Germinal center (tissue), 1 donor: Measurements from ENCODE around the gene TSKU.
"Not testable (repeated sequence)": the region's sequence is repeated elsewhere in the genome, so short reads cannot be mapped to it uniquely, and the experiment has no call there.

Experiments
- DNase-seq: peaks from one replicate; pipeline ENCODE4 v3.0.0; 2012; ENCODE audit warnings: mixed read lengths, low spot score

The TSKU gene

GRCh38 chr11:76801736-76802135 is 18.6 kb downstream of the TSKU start:
- no peak for DNase-seq

- no peak for DNase-seq
Measured at GRCh38 chr11:76802151-76802550, 19.0 kb downstream of the TSKU start.

- DNase-seq: no peak
Measured at GRCh38 chr11:76802621-76803020, 19.5 kb downstream of the TSKU start.

GRCh38 chr11:76803023-76803422 is 19.9 kb downstream of the TSKU start:
- no peak for DNase-seq

- DNase-seq: no peak
Measured at GRCh38 chr11:76803811-76804600, 20.9 kb downstream of the TSKU start.

- DNase-seq: no peak
Measured at GRCh38 chr11:76805206-76805913, 22.2 kb downstream of the TSKU start.

DNA sequence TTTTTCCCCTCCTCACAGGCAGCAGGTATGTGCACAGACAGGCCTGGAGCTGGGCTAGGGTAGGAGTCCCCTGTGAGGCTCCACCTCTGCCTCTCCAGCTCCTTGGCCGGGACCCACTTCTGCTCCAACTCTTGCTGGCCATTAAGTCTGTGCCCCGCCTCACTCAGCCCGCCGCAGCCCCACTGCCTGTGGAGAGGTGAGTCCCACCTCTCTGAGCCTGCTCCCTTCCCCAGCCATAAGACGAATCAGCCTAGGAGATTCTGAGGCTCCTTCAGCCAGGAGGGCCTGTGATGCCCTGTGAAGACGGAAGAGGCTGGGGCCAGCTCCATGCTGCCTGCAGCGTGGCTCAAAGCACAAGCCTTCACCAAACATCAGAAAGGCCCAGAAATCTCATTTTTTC is 23.0 kb downstream of the TSKU start:
- DNase-seq: no peak

GRCh38 chr11:76806608-76807205 is 23.6 kb downstream of the TSKU start:
- DNase-seq: no peak

DNA sequence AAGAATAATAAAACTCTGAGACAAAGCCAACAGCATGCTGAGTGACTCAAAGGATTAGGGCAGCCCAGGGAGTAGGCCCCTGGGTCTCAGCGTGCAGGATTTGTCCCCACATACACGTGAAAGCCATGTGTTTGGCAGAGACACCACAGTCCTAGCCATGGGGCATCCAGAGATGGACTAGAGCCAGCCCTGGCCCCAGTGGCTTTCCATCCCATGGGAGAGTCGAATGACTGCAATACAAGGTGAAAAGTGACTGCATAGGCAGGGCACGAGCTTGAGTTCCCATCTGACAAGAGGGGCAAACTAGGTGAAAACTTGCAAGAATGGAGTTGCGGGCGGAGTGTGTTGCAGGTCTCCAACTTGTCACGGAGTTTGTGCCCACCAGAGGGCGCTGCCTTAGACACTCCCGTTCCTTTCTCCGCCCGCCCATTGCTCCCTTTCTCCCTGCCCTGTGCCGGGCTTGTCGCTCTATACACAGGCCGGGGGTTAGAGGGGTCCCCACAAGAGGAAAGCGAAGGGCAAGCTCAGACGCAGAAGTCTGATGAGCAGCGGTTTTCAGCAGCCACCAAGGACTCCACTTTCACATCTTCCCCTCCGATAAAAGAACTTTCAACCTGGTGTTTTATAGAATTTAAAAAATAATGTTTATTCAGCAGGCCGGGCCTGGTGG is 24.2 kb downstream of the TSKU start:
- DNase-seq: peak; percentile 71

GRCh38 chr11:76808171-76808570 is 25.0 kb downstream of the TSKU start:
- no peak for DNase-seq

- no peak for DNase-seq
Measured at GRCh38 chr11:76808996-76809395, 25.8 kb downstream of the TSKU start.

- DNase-seq: no peak
Measured at GRCh38 chr11:76810151-76810853, 27.1 kb downstream of the TSKU start.

GRCh38 chr11:76811259-76811658 is 28.1 kb downstream of the TSKU start:
- no peak for DNase-seq

DNA sequence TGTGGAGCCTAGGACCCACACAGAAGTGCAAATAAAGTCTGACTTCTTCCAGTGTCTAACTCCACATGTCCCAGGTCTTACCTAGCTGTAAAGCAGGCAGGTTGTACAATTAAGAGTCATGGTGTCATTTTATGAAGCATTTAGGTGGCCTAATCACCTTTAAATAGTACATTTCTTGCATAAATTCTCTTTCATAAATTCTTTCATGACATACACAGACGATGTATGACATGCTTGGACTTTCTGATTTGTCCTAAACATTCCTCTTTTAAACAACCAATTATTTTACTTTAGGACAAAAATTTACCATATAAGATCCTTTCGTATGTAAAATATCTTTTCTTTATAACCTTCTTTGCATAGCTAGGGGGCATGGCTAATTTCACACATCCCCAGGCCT is 31.3 kb downstream of the TSKU start:
- no peak for DNase-seq

DNA sequence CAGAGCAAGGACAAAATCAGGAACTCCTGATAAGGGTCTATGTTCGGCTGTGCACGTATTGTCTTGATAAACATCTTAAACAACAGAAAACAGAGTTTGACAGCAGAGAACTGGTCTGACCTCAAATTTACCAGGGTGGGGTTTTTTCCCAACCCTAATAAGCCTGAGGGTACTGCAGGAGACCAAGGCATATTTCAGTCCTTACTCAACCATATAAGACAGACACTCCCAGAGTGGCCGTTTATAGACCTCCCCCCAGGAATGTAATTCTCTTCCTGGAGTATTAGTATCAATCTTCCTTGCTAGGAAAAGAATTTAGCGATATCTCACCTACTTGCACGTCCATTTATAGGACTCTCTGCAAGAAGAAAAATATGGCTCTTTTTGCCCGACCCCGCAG is 32.5 kb downstream of the TSKU start:
- DNase-seq: not testable (repeated sequence)

DNA sequence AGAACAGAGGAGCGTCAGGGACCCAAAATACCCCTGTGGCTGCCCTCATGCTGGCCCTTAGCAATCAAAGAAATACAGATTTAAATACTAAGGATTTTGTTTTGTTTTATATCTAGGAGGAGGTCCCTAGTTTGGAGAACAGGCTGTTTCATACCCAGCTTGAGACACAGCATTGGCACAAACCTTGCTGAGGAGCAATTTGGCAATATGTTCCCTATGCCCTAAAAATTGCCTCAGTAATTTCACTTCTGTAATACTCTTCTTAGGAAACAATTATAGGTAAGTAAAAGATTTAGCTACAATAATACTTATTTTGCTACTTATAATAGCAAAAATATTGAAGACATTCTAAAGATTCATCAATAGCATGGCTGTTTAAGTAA is 37.0 kb downstream of the TSKU start:
- DNase-seq: no peak

DNA sequence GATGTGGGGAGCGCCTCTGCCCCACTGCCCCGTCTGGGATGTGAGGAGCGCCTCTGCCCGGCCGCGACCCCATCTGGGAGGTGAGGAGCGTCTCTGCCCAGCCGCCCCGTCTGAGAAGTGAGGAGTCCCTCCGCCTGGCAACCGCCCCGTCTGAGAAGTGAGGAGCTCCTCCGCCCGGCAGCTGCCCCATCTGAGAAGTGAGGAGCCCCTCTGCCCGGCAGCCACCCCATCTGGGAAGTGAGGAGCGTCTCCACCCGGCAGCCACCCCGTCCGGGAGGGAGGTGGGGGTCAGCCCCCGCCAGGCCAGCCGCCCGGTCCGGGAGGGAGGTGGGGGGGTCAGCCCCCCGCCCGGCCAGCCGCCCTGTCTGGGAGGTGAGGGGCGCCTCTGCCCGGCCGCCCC is 38.2 kb downstream of the TSKU start:
- not testable (repeated sequence) for DNase-seq

DNA sequence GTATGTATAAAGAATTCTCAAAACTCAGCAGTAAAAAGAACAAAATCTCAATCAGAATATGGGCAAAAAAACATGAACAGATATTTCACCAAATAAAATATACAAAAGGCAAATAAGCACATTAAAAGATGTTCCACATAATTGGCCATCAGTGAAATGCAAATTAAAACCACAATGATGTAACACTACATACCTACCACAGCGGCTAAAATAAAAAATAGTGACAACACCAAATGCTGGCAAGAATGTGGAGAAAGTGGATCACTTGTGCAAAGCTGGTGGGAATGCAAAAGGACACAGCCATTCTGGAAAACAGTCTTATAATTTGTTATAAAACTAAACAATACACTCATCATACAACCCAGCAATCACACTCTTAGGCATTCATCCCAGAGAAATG is 39.2 kb downstream of the TSKU start:
- DNase-seq: no peak

DNA sequence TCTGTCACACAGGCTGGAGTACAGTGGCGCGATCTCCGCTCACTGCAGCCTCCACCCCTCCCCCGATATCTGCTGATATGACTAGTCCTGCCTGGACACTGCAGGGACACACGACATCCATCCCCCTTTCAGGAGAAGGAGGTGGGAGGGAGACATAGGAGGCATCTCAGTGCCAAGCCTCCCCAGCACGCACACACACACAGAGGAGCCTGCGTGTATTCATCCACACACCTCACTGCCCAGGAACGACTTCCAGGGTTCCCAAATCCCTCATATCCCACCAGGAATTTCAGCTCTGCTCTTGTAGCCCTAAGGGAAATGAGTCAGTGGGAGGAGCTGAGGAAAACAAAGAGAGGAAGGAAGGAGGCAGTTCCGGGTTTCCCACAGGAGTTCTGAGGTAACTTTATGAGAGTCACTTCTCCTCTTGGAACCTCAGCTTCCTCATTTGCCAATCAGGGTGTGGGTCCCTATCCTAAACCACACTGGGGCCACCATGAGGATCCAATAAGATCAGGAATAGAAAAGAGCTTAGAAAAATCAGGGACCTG is 40.4 kb downstream of the TSKU start:
- no peak for DNase-seq

DNA sequence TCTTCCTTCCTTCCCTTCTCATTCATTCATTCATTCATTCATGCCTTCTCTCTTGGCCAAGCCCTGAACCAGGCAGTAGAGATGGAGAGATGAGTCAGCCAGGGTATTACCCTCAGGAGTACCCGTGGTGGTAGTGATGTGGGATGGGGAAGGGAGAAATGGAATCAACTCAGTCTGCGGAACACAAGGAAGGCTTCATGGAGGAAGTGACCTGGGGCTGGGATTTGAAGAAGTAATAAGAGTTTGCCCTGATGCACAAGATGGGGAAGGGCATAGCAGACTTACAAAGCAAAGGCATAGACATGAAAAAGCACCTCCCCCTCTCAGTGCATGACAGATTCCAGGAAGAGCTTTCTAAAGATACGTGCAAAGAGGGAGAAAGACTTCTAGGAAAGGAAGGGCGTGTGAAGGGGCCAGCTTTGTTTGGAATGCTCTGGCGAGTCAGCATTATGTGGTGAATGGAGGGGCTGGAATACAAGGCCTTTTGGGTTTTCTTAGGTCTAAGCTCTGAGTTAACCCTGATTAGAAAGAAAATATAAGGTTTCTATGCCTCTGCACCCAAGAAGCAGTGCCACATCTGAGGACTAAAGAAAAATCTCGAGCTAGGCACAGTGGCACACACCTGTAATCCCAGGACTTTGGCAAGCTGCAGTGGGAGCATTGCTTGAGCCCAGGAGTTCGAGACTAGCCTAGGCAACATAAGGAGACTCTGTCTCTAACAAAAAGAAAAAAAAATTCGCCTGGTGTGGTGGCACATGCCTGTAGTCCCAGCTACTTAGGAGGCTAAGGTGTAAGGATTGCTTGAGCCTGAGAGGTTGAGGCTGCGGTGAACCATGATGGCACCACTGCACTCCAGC is 41.2 kb downstream of the TSKU start:
- no peak for DNase-seq
